ENCODE results near the gene KCTD8.

The KCTD8 gene

GRCh38 chr4:44161756-44162155, 286.9 kb downstream of the KCTD8 start:
- no peak for DNase-seq

GRCh38 chr4:44160776-44161367, 287.7 kb downstream of the KCTD8 start:
- no peak for DNase-seq

DNA sequence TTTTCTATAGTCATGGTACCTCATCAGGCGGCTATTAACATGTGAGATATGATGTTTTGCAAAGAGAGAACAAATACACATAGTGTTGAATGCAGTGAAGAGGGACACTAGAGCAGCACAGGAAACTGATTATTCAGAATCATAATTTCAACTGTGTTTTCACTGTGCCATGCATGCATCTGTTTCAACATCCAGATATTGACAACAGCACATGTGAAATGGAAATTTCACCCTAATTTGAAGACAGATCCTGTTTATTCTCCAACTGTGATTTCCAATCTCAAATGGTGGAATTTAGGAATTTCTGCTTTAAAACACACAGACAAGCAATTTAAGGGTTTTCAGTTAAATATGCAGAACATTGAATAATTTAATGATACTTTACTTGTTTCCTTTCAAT, 288.6 kb downstream of the KCTD8 start:
- DNase-seq, result no peak

DNA sequence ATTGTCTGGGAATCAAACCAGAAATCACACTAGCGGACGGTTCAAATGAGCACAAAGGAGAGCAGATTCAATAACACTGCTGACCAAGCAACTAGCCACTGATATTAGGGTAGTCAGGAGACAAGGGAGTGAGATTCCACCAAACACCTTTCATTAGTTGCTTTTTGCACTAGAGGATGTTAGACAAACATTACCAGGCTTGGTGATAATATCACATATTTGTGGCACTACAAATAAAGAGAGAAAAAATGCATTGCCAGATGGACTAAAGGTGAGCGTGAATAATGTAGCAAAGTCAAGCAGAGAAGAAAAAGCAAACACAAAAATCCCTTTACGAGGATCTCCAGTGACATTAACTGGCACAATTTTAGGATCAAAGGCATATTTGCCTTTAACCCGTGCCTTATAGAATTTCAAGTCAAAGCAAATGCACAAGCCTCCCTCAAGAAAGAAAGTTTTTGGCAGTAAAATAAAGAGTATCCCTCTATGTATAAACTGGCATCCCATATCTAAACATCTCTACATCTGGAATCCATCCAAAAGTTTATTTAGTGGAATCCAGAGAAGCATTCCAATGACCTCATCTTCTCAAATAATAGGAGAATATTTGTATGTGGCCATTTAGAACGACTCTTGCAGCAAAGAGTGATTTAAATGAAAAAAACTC, 290.9 kb downstream of the KCTD8 start:
- DNase-seq, result no peak

DNA sequence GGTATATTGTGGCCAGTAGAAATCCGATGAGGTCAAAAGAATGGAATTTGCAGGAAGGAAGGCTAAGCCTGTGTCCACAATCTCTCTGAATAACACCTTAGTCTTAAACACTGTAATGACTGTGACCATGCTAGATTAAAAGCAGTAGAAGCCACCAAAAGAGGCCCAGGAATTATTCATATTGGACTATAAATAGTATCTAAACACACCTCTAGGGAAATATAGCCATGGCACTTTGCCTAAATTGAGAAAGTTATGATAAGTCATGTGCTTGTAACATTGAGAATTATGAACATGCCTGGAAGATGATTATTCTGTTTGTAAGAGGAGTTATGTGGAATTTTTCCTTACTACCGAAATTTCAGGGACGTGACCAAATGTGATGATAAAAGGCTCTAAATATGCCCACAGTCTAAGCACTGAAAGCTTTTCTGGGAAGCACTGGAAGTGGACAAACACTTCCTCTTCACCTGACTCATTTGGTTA, 298.5 kb downstream of the KCTD8 start:
- DNase-seq, result no peak

DNA sequence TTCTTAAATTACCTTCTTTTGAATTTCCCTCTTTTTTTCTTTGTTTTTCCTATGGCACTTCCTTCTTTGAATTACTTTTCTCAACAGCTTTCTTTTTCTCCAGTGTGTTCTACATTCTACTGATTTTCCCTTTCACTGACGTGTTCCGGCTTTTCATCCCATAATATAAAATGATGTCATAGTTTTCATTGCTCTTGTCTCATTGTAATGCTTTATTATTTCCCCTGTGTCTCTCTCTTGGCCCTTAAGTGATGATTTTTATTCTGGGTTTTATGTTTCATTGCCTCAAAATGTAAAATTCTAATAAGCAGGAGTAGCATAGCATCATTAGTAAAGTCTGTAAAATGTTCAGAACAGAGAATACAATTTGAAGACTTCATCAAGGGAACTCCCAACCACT, 299.3 kb downstream of the KCTD8 start:
- no peak for DNase-seq

- no peak for DNase-seq
These were observed 301.0 kb downstream of the KCTD8 start for GRCh38 chr4:44147571-44148075.

DNA sequence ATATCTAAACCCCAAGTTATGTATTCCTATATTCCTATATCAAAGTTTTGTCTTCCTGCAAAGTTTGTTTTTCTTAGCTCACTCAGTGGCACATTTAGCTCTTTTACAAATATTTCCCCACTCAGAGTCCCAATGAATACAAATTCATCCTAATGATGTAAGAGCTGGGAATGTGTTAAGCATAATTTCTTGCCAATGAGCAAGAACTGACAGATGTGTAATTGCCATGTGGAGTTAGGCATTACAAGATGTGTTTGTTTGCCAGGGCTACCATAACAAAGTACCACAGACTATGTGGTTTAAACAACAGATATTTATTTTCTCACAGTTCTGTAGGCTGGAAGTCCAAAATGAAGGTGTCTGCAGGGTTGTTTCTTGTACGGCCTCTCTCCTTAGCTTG, 302.1 kb downstream of the KCTD8 start:
- DNase-seq, result no peak

DNA sequence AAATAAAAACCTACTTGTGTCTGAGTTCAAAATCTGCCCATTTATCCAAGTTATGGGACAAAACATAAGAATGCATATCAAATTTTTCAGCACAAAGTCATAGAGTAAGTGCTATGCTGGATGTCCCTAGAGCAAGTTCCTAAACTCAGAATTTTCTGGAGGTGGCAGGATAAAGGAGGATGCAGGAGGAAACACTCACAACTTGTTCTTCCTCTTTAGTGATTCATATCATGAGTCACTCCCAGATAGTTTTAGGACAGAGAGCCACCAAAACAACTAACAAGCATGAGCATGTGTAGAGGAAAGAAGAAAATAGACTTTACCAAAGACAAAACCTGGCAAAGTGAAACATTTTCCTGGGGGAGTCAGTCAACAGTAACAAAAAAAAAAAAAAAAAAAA, 302.7 kb downstream of the KCTD8 start:
- DNase-seq, result no peak

GRCh38 chr4:44132526-44132925, 316.1 kb downstream of the KCTD8 start:
- no peak for DNase-seq

Measured in CD4-positive, alpha-beta T cell treated with Interferon alpha-2 for 1 hour (primary cell).